Liver (tissue), 3 donors: ENCODE results near the gene ABCC1.

ENCODE experiments used
- EGR1 ChIP-seq, 2 donors: IDR thresholded peaks; 2 replicates each; pipeline ENCODE4 v1.6.1; 2016 to 2018; ENCODE audit warnings: antibody characterized with exemption in 2 of 2, low read depth in 2 of 2
- GABPA ChIP-seq, 2 donors: IDR thresholded peaks in 1 of 2; conservative IDR thresholded peaks in 1 of 2; 2 replicates each; pipeline ENCODE4 v1.6.1; 2016; ENCODE audit warnings: antibody characterized with exemption in 2 of 2, mild to moderate bottlenecking in 1 of 2, moderate library complexity in 1 of 2
- HNF4A ChIP-seq, 2 donors: conservative IDR thresholded peaks; 2 replicates each; pipeline ENCODE4 v1.6.1; 2016; ENCODE audit warnings: antibody characterized with exemption in 2 of 2, mild to moderate bottlenecking in 2 of 2
- RXRA ChIP-seq, 2 donors: IDR thresholded peaks; 2 replicates each; pipeline ENCODE4 v1.6.1; 2017 to 2018; ENCODE audit warnings: antibody characterized with exemption in 2 of 2, mild to moderate bottlenecking in 1 of 2
- SP1 ChIP-seq: IDR thresholded peaks from 2 replicates; pipeline ENCODE4 v1.6.1; 2018; ENCODE audit warnings: antibody characterized with exemption, mild to moderate bottlenecking
- TAF1 ChIP-seq: conservative IDR thresholded peaks from 2 replicates; pipeline ENCODE4 v1.6.1; 2016; ENCODE audit warnings: antibody characterized with exemption, mild to moderate bottlenecking
- TF ChIP-seq, protein P1 (sequence below): fragments of 150-350 bp; IDR thresholded peaks from 2 replicates; pipeline ENCODE4 v1.5.1; 2017; ENCODE audit warnings: improper control_type of control experiment, low read depth, low read length; ENCODE audit not compliant: missing input control
- TF ChIP-seq, protein P2 (sequence below): IDR thresholded peaks from 2 replicates; pipeline ENCODE4 v1.6.1; 2016; ENCODE audit warnings: antibody characterized with exemption, mild to moderate bottlenecking
- TF ChIP-seq, protein P3 (sequence below): IDR thresholded peaks from 2 replicates; pipeline ENCODE4 v1.6.1; 2016; ENCODE audit warnings: antibody characterized with exemption
- donor health status: healthy.
- donor health status: healthy.

DNA sequence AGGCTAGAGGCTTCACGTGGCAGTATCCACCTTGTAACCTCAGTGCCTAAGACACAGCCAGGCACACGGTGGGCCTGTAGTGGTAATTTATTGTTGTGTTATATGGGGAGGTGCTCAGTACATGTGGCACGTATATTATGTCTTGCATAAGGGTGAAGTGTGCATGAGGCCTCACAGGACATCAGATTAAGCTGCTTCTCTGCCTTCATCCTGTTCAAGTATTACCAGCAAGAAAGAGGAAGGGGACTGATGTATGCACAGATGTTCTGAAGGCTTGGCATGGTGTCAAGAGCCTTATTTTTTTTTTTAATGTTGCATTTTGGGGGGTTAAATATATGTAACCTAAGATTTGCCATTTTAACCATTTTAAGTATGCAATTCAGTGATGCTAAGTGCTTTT is 71.6 kb downstream of the ABCC1 start:
- TF ChIP-seq, protein P1, sequence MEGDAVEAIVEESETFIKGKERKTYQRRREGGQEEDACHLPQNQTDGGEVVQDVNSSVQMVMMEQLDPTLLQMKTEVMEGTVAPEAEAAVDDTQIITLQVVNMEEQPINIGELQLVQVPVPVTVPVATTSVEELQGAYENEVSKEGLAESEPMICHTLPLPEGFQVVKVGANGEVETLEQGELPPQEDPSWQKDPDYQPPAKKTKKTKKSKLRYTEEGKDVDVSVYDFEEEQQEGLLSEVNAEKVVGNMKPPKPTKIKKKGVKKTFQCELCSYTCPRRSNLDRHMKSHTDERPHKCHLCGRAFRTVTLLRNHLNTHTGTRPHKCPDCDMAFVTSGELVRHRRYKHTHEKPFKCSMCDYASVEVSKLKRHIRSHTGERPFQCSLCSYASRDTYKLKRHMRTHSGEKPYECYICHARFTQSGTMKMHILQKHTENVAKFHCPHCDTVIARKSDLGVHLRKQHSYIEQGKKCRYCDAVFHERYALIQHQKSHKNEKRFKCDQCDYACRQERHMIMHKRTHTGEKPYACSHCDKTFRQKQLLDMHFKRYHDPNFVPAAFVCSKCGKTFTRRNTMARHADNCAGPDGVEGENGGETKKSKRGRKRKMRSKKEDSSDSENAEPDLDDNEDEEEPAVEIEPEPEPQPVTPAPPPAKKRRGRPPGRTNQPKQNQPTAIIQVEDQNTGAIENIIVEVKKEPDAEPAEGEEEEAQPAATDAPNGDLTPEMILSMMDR, result no peak
- TF ChIP-seq, protein P2, sequence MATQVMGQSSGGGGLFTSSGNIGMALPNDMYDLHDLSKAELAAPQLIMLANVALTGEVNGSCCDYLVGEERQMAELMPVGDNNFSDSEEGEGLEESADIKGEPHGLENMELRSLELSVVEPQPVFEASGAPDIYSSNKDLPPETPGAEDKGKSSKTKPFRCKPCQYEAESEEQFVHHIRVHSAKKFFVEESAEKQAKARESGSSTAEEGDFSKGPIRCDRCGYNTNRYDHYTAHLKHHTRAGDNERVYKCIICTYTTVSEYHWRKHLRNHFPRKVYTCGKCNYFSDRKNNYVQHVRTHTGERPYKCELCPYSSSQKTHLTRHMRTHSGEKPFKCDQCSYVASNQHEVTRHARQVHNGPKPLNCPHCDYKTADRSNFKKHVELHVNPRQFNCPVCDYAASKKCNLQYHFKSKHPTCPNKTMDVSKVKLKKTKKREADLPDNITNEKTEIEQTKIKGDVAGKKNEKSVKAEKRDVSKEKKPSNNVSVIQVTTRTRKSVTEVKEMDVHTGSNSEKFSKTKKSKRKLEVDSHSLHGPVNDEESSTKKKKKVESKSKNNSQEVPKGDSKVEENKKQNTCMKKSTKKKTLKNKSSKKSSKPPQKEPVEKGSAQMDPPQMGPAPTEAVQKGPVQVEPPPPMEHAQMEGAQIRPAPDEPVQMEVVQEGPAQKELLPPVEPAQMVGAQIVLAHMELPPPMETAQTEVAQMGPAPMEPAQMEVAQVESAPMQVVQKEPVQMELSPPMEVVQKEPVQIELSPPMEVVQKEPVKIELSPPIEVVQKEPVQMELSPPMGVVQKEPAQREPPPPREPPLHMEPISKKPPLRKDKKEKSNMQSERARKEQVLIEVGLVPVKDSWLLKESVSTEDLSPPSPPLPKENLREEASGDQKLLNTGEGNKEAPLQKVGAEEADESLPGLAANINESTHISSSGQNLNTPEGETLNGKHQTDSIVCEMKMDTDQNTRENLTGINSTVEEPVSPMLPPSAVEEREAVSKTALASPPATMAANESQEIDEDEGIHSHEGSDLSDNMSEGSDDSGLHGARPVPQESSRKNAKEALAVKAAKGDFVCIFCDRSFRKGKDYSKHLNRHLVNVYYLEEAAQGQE, result no peak
- TF ChIP-seq GABPA (IDR thresholded peaks at IDR 0.05 in 1 of 2, conservative IDR thresholded peaks at IDR 0.05 in 1 of 2), result no peak
- TF ChIP-seq SP1, result no peak
- TF ChIP-seq EGR1 (IDR thresholded peaks at IDR 0.05; ENCODE audit: low read depth in 2 of 2), result no peak
- TF ChIP-seq HNF4A (conservative IDR thresholded peaks at IDR 0.05), result no peak
- TF ChIP-seq, protein P3, sequence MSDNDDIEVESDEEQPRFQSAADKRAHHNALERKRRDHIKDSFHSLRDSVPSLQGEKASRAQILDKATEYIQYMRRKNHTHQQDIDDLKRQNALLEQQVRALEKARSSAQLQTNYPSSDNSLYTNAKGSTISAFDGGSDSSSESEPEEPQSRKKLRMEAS, result no peak
- no peak for TF ChIP-seq TAF1
- no peak for TF ChIP-seq RXRA (IDR thresholded peaks at IDR 0.05)
